ENCODE results near the gene DNAJB6.

The DNAJB6 gene

DNA sequence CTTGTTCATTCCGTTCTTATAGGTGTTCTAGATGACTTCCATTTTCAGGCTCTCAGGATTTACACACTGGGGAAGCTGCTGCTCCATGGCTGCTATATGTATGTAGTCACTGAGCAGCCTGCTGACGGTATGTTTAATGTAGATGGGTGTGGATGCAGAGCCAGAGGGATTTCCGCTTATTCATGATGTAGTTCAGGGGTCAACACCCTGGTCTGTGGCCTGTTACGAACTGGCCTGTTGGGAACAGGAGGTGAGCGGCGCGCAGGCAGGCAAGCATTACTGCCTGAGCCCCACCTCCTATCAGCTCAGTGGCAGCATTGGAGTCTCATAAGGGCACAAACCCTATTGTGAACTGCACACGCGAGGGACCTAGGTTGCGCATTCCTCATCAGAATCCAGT lies 33.9 kb downstream of the DNAJB6 start:
- no peak for DNase-seq

DNA sequence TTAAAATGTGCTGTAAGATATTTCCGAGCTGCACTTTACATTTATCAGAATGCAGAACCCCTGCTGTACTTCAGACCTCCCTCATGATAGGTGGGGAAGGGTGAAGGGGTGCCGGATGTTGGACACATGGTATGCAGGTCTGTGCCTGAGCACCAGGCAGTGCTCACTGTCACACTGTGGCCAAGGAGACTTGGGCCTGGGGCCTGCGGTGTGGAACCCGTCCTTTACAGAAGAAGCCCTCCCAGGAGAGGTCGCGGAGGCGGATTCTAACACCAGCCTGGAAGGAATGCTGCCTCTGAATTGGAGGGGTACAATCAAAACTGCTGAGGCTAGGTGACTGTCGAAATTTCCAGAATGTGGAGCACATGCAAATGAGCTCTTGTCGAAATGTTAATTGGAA lies 34.5 kb downstream of the DNAJB6 start:
- DNase-seq = no peak

DNA sequence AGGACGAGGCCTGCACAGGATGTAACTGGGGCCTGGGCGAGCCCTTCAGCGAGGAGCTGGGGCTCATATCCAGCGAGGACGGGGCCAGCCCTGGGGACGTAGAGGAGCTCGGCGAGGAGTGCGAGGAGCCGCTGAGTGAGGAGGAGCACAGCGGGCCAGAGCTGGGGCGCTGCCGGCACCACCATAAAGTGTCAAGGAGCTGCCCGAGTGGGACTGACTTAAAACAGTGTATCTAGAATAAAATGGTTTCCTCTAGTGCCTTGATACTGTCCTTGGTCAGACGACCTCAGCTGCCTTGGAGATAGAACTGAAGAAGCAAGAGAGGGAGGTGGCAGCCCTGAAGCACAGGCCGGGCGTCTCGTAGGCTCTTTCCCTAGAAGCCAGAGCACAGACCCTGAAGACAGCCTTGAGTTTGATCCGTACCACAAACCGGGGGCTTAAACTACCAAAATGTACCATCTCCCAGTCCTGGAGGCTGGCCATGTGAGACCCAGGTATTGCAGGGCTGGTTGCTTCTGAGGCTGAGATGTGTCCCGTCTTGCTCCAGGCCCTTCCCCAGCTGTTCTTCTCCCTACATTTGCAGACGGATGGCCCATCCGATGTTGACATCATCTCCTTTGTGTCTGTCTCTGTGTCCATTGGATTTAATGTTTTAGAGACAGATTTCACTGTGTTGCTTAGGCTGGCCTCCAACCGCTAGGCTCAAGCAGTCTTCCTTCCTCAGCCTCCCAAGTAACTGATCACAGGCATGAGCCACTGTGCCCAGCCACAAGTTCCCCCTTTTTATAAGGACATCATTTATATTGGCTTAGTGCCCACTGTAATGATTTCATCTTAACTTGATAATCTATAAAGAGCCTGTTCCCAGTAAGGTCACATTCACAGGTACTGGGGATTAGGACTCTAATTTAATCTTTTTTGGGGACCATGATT lies 35.8 kb downstream of the DNAJB6 start:
- DNase-seq = no peak

DNA sequence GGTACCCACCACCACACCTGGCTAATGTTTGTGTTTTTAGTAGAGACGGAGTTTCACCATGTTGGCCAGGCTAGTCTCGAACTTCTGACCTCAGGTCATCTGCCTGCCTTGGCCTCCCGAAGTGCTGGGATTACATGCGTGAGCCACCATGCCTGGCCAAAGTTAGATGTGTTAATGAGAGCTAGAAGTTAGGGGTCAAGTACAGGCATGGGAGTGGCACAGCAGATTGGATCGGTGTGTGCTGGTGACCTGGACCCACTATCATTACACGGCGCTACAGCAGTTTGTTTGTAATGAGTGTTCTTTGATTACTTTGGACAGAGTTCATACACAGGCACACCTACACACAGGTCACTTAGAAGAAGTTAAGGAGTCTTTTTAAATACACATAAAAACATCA lies 36.7 kb downstream of the DNAJB6 start:
- DNase-seq = no peak

DNA sequence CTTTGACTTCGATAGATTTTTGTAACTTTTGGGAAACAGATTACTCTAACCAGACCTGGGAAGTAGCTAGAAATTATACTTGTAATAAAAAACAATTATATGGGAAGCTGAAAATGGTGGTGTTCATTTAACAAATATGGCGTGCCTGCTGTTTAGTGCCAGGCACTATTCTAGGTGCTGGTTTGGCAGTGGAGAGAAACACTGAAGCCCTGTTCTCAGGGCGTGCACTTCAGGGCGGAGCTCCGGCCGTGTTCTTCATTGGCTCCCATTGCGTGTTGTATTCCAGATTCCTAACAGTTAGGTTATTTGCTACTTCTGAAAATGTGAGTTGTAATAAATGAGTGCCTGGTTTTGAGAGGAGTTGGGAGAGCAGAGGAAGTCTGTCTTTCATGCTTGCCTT lies 38.6 kb downstream of the DNAJB6 start:
- no peak for DNase-seq

- no peak for DNase-seq
Measured at GRCh38 chr7:157377436-157378124, 40.8 kb downstream of the DNAJB6 start.

DNA sequence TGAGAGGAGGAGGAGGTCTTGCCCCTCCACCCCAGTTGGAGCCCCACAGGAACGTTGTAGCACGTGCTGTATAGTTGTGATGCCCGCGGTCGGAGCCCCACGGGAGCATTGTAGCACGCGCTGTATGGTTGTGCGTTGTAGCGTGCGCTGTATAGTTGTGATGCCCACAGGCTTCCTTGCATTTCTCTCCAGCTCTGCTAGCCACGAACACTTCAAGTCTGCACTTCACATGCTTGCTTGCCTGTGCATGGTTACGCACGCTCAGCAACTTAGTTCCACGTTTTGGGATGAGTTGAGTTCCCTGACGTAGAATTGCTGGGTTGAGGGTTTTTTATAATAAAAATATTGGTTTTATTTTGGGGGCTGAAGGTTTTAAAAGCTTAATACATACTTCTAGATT lies 41.6 kb downstream of the DNAJB6 start:
- no peak for DNase-seq

DNA sequence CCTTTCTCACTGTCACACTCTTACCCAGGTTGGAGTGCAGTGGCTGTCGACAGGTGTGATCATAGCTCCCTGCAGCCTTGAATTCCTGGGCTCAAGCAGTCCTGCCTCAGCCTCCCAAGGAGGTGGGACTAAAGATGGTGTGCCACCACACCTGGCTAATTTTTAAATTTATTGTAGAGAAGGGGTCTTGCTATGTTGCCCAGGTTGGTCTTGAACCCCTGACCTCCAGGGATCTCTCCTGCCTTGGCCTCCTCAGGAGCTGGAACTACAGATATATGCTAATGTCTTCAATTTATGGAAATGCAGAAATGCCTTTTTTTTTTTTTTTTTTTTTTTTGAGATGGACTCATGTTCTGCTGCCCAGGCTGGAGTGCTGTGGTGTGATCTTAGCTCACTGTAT lies 42.7 kb downstream of the DNAJB6 start:
- no peak for DNase-seq

DNA sequence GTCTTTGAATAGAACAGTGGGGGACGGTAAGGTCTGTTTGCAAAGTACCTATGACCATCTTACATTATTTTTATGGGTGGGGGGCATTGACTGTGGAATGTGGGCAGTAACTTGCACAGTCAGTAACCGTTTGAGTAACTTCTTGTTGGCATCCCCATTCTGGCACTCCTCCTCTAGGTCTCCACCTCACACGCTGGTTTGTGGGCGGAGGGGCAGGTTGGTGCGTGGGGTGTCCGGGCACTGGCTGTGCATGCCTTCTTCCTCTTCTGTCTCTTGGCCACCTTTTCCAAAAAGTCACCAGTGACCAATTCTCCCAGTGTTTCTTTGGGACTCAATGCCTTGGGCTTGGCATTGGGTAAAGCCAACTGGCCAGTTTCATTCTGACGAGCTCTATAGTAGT lies 43.6 kb downstream of the DNAJB6 start:
- no peak for DNase-seq

DNA sequence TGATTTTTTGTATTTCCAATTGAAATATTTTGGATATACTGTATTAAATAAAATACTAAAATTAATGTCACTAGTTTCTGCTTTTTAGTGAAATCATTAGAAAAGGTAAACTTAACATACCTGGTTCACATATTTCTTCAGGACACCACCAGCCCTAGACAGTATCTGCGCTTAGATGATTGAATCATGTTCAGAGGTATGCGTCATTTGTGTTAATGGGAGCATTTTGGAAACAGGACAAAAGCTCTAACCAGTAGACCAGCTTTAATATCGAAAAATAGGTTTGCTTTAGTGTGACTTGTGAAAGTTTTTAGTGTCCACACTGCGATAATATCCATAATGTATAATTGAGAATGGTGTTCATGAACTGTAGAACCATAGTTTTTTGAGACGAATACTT lies 47.1 kb downstream of the DNAJB6 start:
- no peak for DNase-seq

GRCh38 chr7:157384301-157384700 lies 47.5 kb downstream of the DNAJB6 start:
- DNase-seq = no peak

- peak; percentile 88 for DNase-seq
Measured at GRCh38 chr7:157386979-157387800, 50.4 kb downstream of the DNAJB6 start.

DNA sequence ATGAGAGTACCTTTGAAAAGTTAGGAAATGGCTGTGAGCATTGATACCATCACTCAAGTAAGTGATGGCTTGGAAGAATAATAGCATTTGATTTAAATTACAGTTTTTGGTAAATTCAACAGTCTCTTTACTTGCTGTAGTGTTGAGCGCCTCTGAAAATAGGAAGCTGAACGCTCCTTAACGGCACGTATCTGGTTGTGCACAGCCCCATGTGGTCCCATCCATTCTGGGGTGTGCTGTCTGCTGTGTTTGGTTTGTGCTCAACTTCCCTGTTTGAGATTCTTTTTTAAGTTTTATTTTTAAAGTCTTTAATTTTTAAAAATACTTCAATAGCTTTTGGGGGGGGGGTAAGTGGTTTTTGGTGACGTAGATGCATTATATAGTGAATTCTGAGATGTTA lies 51.5 kb downstream of the DNAJB6 start:
- no peak for DNase-seq

GRCh38 chr7:157389951-157390730 lies 53.3 kb downstream of the DNAJB6 start:
- DNase-seq = no peak

- no peak for DNase-seq
Measured at GRCh38 chr7:157391036-157391710, 54.4 kb downstream of the DNAJB6 start.

DNA sequence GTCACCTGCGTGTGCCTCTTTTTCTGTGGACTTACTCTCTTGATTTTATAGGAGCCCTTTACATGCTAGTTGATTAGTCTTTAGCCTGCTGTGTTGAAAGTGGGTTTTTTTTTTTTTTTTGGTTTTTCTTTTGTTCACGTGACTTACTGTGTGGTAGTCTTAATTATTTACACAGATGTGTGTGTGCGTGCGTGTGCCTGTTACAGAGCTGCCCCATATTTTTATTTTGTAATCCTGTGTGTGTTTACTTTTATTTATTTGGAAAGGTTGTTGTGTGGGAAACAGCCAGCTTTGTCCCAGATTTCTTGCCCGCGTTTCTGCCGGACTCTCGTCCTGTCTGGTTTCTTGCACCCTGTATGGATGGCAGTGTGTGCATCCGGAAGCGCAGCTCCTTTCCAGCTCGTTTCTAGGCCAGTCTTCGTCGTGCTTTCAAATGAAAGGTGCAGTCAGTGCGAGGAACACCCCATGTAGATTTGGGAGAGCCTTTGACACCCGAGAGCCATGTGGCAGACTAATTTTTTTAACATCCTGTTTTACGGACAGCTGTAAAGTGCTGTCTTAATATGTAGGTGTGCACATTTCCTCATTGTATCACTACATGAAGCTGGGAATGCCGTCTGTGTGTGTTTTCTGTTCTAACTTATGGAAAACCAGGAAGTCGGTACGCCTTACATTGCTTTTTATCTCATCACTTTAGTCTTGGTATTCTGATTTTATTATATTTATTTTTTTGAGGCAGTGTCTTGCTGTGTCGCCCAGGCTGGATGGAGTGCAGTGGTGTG lies 55.6 kb downstream of the DNAJB6 start:
- DNase-seq = no peak

DNA sequence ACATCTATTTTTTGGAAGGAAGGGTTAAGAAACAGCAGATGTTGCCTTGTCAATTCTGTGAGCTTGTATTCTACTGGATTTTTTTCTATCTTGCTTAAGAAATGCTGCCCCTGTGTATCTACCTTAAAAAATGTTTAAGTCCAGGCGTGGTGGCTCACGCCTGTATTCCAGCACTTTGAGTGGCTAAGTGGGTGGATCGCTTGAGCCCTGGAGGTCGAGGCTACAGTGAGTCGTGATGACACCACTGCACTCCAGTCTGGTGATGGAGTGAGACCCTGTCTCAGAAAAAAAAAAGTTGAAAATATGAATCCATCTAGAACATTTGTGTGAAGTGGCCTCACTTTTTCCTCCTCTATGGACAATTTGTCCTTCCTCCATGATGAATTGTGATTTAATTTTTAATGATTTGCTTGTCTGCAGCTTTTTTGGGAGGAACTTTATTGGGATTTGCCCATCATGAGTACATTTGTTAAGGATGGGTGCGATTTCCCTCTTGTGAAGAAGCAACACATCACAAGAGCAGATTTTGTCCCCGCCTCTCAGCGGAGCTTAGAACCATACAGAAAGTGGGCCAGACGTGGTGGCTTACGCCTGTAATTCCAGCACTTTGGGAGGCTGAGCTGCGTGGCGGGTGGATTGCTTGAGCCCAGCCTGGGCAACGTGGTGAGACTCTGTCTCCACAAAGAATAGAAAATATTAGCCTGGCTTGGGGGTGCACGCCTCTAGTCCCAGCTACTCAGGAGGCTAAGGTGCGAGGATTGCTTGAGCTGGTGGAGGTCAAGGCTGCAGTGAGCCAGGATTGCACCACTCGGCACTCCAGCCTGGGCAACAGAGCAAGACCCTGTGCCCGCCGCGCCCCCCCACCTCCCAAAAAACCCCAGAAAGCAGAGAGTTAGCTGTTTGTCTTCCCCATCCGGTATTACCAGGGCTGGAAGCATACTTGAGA lies 57.7 kb downstream of the DNAJB6 start:
- DNase-seq = no peak

DNA sequence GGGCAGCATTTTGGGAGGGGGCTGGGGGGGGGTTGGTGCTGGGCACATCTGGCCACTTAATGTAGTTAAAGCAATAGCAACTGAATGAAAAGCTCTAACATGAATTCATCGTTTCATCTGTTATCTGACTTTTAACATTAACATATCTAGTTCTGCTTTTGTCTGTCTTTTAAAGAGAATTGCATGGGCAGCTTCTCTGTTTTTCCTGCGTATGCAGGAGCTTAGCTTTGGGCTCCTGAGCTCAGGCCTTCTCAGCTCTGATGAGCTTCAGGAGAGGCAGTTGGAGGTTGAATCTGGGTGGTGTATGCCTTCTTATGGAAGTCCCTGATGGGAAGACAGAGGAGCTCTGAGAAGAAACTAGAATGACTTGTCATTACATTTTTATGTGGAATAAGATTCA lies 58.4 kb downstream of the DNAJB6 start:
- no peak for DNase-seq

GRCh38 chr7:157396316-157397035 lies 59.7 kb downstream of the DNAJB6 start:
- no peak for DNase-seq

Measured in T-helper 9 cell (primary cell).